HS-27A (cell line): Measurements from ENCODE around the gene PEF1.

ENCODE experiments used
- DNase-seq: peaks from one replicate; pipeline ENCODE4 v3.0.0-alpha.2; 2012; ENCODE audit warnings: low read depth, missing footprints

Gene PEF1

DNA sequence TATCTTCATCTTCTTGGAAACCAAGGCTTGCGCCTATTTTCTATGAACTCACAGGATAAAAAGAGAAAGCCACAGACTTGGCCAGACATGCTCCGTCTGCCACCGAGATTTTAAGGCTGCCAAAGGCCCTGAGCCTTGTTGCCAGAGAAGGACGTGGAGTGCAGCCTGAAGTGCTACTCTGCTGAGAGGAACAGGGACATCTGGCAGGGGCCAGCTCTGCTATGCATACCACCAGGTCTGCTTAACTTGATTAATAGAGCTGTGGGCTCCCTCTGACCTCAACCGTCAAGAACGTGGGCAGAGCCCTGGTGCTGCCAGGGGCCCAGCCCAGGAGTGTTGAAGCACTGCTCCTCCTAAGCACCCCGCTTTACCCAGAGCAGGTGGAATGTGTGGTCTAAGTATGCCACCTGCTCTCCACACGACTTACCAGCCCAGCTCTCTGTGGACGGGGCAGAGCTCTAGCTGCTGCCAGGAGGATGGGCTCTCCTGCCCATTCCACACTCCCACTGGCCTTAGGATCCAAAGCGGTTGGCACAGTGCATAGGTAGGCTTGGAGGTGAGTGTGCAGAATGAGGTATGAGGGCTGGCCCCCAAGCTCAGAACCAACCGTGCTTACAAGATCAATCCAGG is 16.6 kb downstream of the PEF1 start:
- no peak for DNase-seq

DNA sequence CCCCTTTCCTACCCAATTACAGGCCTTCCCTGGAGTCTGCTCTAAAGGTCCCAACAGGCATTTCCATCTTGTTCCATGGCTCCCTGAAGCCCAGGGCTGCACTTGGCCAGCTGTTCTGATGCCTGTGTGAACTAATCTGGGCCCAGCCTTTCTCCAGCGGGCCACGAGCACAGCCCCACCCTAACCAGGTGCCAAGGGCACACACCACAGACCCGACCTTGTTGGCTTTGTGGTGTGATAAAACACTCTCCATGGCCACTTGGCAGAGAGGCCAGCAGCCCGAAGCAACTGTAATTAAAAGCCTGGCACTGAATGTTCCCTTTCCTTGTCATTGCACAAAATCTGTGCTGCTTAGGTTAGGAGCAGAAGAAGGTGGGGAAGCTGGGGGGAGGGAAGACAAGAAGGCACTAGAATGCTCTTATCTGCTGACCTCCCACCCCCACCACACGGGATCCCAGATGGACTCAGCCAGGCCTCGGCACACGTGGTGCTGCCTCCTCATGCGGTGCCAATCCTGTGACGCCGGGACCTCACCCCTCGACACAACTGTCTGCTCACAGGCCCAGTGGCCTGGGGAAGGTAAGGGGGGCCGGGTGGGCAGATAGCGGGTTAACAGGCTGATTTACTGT is 17.3 kb downstream of the PEF1 start:
- DNase-seq = no peak

DNA sequence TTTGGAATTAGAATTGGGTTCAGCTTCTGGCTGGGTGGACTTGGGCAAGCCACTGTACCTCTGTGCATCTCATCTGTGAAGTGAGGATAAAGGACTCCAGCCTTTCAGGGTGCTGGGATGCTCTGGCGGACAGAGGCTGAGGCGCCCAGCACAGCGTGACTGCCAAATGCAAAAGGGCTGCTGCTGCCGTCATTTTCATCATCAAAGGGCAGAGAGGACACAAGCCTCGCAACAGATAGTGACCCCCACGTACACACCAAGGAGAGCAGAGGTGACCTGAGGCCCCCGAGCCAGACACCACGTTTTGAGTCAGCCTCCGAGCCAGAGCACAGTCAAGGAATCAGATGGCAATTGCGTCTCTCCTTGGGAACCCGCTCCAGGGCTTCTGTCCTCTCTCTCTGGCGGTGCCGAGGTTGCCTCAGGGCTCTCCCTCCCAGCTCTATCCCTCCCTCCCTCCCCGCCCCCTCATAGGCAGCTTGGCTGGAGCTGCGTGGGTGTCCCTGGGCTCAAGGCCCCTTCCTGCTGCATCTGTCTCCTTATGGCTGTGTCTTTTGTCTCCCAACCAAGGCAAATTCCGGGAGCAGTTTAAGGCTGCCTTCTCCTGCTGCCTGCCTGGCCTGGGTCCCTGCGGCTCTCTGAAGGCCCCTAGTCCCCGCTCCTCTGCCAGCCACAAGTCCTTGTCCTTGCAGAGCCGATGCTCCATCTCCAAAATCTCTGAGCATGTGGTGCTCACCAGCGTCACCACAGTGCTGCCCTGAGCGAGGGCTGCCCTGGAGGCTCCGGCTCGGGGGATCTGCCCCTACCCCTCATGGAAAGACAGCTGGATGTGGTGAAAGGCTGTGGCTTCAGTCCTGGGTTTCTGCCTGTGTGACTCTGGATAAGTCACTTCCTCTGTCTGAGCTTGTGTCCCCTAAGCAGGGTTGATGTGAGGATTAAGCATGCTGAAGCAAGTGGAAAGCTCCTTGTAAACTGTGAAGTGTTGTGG is 18.2 kb downstream of the PEF1 start:
- no peak for DNase-seq

- DNase-seq = no peak
Observed at GRCh38 chr1:31625561-31626222, 19.0 kb downstream of the PEF1 start.

GRCh38 chr1:31624731-31625514 is 19.8 kb downstream of the PEF1 start:
- no peak for DNase-seq

DNA sequence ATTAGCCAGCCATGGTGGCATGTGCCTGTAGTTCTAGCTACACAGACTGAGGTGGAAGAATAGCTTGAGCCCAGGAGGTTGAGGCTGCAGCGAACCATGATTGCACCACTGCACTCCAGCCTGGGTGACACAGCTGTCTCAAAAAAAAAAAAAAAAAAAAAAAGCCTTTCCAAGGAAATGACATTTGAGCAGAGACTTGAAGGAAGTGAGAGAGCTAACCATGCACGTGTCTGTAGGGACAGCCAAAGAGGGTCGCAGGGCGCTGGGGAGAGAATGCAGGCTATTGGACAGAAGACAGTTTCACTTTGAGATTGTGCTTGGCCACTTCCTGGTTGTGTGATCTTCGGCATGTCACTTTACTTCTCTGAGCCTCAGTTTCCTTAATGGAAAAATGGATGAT is 20.4 kb downstream of the PEF1 start:
- DNase-seq = no peak

DNA sequence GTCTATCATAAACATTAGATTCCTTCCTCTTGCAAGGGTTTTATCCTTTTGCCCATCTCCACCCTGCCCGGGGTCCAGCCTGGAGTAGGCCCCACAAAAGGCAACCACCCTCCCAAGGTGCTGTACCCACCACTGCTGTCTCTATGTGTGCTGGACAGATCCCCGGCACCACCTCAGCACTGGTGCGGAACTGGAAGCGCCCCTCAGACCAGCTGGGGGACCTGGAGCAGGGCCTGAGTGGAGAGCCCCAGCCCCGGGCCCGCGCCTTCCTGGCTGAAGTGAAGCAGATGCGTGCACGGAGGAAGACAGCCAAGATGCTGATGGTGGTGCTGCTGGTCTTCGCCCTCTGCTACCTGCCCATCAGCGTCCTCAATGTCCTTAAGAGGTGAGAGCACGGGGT is 21.3 kb downstream of the PEF1 start:
- DNase-seq = no peak

DNA sequence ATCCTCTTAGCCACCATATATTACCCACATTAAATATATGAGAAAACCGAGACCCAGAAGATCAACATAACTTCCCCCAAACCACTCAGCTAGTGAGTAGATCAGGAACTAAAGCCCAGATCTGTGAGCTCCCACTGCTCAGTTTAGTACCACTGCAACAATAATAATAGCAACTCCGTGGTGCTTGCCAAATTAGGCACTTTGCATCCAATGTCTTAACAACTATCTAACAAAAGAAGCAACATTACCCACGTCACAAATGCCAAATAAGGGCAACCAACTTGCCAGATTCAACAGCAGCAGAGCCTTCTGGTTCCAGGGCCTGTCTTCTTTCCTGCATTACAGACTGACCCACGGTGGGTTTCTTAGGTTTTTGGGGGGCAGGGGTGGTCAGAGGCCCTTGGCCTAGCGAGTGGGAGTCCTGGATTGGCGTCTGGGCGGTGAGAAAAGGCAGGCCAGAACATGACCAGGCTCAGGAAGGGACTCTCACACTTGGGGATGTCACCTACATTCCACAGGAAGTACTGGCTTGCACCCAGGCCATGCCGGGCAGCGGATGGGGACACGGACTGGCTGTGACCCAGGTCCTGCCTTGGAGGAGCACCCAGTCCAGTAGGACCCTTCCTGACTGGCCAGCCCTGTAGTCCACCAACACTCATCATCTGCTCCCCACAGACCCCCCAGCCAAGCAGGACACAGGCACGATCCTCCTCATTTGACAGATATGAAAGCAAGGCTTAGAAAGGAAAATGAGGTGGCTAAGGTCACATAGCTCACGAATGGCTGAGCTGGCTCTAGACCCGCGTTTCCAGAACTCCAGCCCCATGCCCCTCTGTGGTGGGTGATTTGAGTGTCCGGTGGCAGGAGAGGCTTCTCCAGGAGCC is 22.6 kb downstream of the PEF1 start:
- no peak for DNase-seq

DNA sequence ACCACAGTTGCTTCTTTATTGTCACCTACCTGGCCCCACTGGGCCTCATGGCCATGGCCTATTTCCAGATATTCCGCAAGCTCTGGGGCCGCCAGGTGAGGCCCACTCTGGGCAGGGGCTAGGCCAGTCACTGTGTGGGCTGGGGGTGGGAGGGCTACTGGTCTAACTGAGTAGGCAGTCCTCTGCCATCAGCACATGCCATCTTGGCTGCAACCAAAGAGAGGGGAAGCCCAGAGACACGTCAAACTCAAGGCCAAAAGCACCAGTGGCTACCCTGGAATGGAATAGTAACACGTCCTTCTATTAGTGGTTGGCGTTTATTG is 23.2 kb downstream of the PEF1 start:
- no peak for DNase-seq

GRCh38 chr1:31620631-31621497 is 23.8 kb downstream of the PEF1 start:
- no peak for DNase-seq

- no peak for DNase-seq
Observed at GRCh38 chr1:31618916-31619846, 25.5 kb downstream of the PEF1 start.

- no peak for DNase-seq
Observed at GRCh38 chr1:31617916-31618746, 26.5 kb downstream of the PEF1 start.

DNA sequence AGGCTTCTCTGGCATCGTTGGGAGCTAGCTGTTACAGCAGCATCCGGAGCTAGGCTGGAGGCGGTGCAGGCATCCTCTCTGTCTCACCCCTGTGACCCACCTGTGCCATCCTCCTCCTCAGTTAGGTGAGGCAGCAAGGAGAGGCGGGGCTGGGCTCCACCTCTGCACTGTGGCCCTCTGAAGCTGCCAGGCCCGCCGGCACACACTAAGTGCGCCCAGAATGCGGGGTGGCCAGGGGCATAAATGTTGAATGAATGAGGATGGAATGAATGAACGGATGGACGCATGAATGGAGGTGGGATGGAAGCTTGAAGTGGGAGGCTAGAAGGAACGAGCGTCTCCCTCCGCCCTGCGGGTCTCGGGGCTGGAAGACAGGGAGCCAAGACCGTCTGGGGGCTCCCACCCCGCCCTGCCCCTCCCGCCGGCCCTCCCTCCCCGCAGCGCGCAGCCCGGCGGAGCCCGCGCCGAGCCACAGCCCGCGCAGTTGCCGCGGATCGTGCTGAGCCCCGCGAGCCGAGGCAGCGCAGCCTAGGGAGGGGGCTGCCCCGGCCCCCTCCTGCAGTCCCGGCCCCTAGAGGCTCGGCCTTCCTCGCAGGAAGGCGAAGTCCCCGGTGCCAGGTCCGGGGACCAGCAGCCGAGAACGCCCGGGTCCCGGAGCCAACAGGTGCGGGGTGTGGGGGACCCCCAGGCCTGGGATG is 27.3 kb downstream of the PEF1 start, which contains the start of gene HCRTR1:
Gene HCRTR1 (plus strand): TSS at position 472 of the 698 bp plus-strand sequence. CDS start 1,504 bp downstream, outside the sequence.
- no peak for DNase-seq

DNA sequence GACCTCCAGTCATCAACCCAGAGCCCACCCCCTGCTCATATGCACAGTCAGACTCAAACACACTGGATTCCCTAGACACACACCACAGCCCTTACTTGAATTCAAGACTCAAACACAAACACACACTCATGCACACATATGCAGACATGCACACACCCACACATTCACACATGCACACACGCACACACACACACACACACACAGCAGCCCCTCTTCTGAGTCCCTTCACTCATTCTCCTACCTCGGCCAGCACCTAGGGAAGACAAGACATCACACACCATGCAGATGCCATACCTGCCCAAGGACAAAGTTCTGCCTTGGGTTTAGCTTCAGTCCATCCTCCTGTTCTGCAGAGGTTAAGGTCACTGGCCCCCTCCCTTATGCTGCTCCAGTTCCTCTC is 28.7 kb downstream of the PEF1 start:
- DNase-seq = no peak

DNA sequence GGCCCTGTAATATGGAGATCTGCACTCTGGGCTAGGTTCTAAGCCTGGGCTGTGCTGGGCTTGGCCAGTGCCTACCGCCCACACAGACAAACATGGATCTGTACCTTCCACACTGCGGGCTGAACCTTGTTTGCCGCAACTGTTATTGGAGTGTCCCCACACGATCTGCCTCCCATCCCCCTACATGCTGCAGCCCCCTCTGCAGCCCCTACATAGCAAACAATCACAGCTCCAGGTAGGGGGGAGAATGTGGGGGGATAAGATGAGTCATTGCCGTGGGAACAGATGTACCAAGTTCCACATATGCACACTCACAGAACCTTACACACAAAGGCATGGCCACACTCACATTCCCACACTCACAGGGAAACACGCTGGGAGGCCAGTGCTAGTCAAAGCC is 29.3 kb downstream of the PEF1 start:
- no peak for DNase-seq

- DNase-seq = no peak
Observed at GRCh38 chr1:31614414-31615005, 30.2 kb downstream of the PEF1 start.
